ENCODE measurements around the gene MAP6D1. TPM values are rescaled to one million over a fixed set of nuclear protein-coding genes. Genes with fewer than 3 reads are reported as not detected.

MAP6D1 gene
- total RNA-seq, 4 donors from 2014 or later: 0.35 to 4.9 (median 2.4) TPM

DNA sequence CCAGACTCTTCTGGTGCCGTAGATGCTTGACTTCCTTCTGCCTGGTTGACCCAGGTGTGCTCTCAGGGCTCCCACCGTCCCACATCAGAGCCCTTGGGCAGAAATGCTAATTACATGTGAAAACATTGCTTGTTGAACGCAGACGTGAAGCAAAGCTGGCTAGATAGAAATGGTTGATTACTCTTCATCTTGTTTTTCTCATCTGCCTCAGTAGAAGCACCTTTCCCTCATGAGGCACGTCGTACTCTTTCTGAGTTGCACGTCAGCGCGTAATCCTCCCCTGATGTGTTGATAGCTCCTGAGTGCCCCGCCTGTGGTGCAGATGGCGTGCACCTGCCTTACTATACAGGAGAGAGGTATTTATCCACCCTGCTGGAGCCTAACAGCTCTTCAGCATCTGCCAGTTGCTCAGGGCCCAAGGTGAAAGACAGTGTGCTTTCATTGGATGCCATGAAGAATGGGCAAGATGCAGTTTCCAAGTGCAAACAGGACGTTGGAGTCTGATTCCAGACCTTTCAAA is 18.1 kb downstream of the MAP6D1 start:
- peaks cover 0 to 97% of the 10 kb centered on the region in 2 donors for H3K36me3 ChIP-seq

GRCh38 chr3:183802989-183803388 is 22.4 kb downstream of the MAP6D1 start:
- H3K4me3 ChIP-seq: no peak overlapping the region
- H3K4me1 ChIP-seq: no peaks in the 10 kb centered on the region
- peaks cover 0 to 99% of the 10 kb centered on the region in 2 donors for H3K36me3 ChIP-seq
- H3K27ac ChIP-seq: no peak overlapping the region
- H3K9me3 ChIP-seq: no peaks in the 10 kb centered on the region
- no peak for TF ChIP-seq EP300 (IDR thresholded peaks at IDR 0.05)
- no peak for TF ChIP-seq POLR2AphosphoS5 (IDR thresholded peaks at IDR 0.05)
- no peak for TF ChIP-seq POLR2A (IDR thresholded peaks at IDR 0.05)
- TF ChIP-seq, protein P1, sequence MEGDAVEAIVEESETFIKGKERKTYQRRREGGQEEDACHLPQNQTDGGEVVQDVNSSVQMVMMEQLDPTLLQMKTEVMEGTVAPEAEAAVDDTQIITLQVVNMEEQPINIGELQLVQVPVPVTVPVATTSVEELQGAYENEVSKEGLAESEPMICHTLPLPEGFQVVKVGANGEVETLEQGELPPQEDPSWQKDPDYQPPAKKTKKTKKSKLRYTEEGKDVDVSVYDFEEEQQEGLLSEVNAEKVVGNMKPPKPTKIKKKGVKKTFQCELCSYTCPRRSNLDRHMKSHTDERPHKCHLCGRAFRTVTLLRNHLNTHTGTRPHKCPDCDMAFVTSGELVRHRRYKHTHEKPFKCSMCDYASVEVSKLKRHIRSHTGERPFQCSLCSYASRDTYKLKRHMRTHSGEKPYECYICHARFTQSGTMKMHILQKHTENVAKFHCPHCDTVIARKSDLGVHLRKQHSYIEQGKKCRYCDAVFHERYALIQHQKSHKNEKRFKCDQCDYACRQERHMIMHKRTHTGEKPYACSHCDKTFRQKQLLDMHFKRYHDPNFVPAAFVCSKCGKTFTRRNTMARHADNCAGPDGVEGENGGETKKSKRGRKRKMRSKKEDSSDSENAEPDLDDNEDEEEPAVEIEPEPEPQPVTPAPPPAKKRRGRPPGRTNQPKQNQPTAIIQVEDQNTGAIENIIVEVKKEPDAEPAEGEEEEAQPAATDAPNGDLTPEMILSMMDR (IDR thresholded peaks at IDR 0.05): no peak
- ATAC-seq: no peak
- 69 to 80% methylated on average over 2 to 3 of the region's 6 CpGs for WGBS, 2 donors (ENCODE audit: low coverage in 1 of 2)
- no peaks in the 10 kb centered on the region for H3K27me3 ChIP-seq

More for the DNA sequence above, 18.1 kb downstream of the MAP6D1 start:
- no peak for ATAC-seq
- H3K4me3 ChIP-seq: no peak overlapping the region
- TF ChIP-seq POLR2A (IDR thresholded peaks at IDR 0.05): no peak
- TF ChIP-seq, protein P1 (IDR thresholded peaks at IDR 0.05): no peak
- no peak for TF ChIP-seq POLR2AphosphoS5 (IDR thresholded peaks at IDR 0.05)
- H3K9me3 ChIP-seq: no peaks in the 10 kb centered on the region
- 78 to 90% methylated on average over 4 to 6 of the region's 12 CpGs for WGBS, 2 donors (ENCODE audit: low coverage in 1 of 2)
- H3K27ac ChIP-seq: no peak overlapping the region
- H3K27me3 ChIP-seq: no peaks in the 10 kb centered on the region
- H3K4me1 ChIP-seq: no peaks in the 10 kb centered on the region

- no peak overlapping the region for H3K4me3 ChIP-seq
- H3K27me3 ChIP-seq: no peaks in the 10 kb centered on the region
- 93 to 95% methylated on average over 4 to 5 of the region's 5 CpGs for WGBS, 2 donors (ENCODE audit: low coverage in 1 of 2)
- no peak for ATAC-seq
- no peak for TF ChIP-seq POLR2AphosphoS5 (IDR thresholded peaks at IDR 0.05)
- TF ChIP-seq, protein P1 (IDR thresholded peaks at IDR 0.05): no peak
- no peak for TF ChIP-seq EP300 (IDR thresholded peaks at IDR 0.05)
- no peak for TF ChIP-seq POLR2A (IDR thresholded peaks at IDR 0.05)
- no peaks in the 10 kb centered on the region for H3K4me1 ChIP-seq
- H3K27ac ChIP-seq: no peak overlapping the region
- H3K9me3 ChIP-seq: no peaks in the 10 kb centered on the region
- peaks cover 0 to 98% of the 10 kb centered on the region in 2 donors for H3K36me3 ChIP-seq
Measured at GRCh38 chr3:183801601-183802000, 23.8 kb downstream of the MAP6D1 start.

GRCh38 chr3:183800243-183800863 is 25.0 kb downstream of the MAP6D1 start:
- peaks cover 0 to 88% of the 10 kb centered on the region in 2 donors for H3K36me3 ChIP-seq
- H3K4me3 ChIP-seq: no peak overlapping the region
- TF ChIP-seq POLR2A (IDR thresholded peaks at IDR 0.05): no peak
- TF ChIP-seq, protein P1 (IDR thresholded peaks at IDR 0.05): no peak
- TF ChIP-seq EP300 (IDR thresholded peaks at IDR 0.05): no peak
- TF ChIP-seq POLR2AphosphoS5 (IDR thresholded peaks at IDR 0.05): no peak
- H3K27me3 ChIP-seq: no peaks in the 10 kb centered on the region
- WGBS, 2 donors (ENCODE audit: low coverage in 1 of 2): 77 to 81% methylated on average over 4 to 5 of the region's 8 CpGs
- no peak overlapping the region for H3K27ac ChIP-seq
- ATAC-seq: no peak
- H3K9me3 ChIP-seq: no peaks in the 10 kb centered on the region
- H3K4me1 ChIP-seq: no peaks in the 10 kb centered on the region

DNA sequence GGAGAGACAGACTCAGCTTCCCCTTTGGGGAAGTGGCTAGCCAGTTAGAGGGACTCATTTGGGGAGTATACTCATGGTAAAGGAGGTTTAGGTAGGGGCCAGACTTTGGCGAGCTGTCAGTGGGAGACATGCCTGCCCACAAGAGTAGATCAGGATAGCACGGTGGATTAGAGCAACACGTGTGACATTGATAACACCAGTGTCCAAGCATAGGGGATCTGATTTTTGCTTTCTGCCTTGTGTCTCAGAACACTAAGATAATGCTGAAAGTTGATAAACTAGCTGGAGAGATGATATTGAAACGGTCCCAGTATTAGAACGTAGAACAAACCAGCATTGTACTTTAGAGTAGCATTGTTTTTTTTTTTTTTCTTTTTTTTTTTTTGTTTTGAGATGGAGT is 25.9 kb downstream of the MAP6D1 start:
- no peak overlapping the region for H3K4me3 ChIP-seq
- peaks cover 0 to 83% of the 10 kb centered on the region in 2 donors for H3K36me3 ChIP-seq
- no peaks in the 10 kb centered on the region for H3K4me1 ChIP-seq
- no peaks in the 10 kb centered on the region for H3K27me3 ChIP-seq
- 89 to 96% methylated on average over 3 to 5 of the region's 5 CpGs for WGBS, 2 donors (ENCODE audit: low coverage in 1 of 2)
- H3K27ac ChIP-seq: no peak overlapping the region
- no peaks in the 10 kb centered on the region for H3K9me3 ChIP-seq
- TF ChIP-seq POLR2A (IDR thresholded peaks at IDR 0.05): no peak
- TF ChIP-seq EP300 (IDR thresholded peaks at IDR 0.05): no peak
- no peak for TF ChIP-seq POLR2AphosphoS5 (IDR thresholded peaks at IDR 0.05)
- TF ChIP-seq, protein P1 (IDR thresholded peaks at IDR 0.05): no peak
- ATAC-seq: no peak
